ENCODE results near the gene BICC1. TPM values are rescaled to one million over a fixed set of nuclear protein-coding genes. Genes with fewer than 3 reads are reported as not detected.

Gene BICC1
- total and polyA plus RNA-seq, 2 of the 13 experiments (the other 11 are each of a cell fraction or from before 2014, with no cell fraction given) = 0.18 to 1.5 TPM

- TF ChIP-seq ZNF318 (CRISPR knock-in tag; IDR thresholded peaks at IDR 0.05) (no peak), NAIF1 (CRISPR knock-in tag; IDR thresholded peaks at IDR 0.05; ENCODE audit: borderline replicate concordance) (no peak), ZNF550 (CRISPR knock-in tag; IDR thresholded peaks at IDR 0.05; ENCODE audit: borderline replicate concordance) (no peak), ZNF788 (CRISPR knock-in tag; IDR thresholded peaks at IDR 0.05; ENCODE audit: borderline replicate concordance) (no peak), PAF1 (CRISPR knock-in tag; IDR thresholded peaks at IDR 0.05) (no peak), ZNF75D (CRISPR knock-in tag; IDR thresholded peaks at IDR 0.05; ENCODE audit: borderline replicate concordance) (no peak), ZBTB3 (CRISPR knock-in tag; IDR thresholded peaks at IDR 0.05; ENCODE audit: borderline replicate concordance, low read depth) (no peak), PTBP1 (IDR thresholded peaks at IDR 0.05; ENCODE audit: low read depth, low read length, poor library complexity, severe bottlenecking) (no peak), ZNF17 (CRISPR knock-in tag; IDR thresholded peaks at IDR 0.05) (no peak)
Observed at GRCh38 chr10:58575491-58575890, 62.8 kb downstream of the BICC1 start (continued).
